ENCODE data around the gene RIPOR2. TPM values are rescaled to one million over a fixed set of nuclear protein-coding genes. Genes with fewer than 3 reads are reported as not detected.

Gene RIPOR2
- total RNA-seq, 1 experiment from 2014 or later = 5.0 TPM

DNA sequence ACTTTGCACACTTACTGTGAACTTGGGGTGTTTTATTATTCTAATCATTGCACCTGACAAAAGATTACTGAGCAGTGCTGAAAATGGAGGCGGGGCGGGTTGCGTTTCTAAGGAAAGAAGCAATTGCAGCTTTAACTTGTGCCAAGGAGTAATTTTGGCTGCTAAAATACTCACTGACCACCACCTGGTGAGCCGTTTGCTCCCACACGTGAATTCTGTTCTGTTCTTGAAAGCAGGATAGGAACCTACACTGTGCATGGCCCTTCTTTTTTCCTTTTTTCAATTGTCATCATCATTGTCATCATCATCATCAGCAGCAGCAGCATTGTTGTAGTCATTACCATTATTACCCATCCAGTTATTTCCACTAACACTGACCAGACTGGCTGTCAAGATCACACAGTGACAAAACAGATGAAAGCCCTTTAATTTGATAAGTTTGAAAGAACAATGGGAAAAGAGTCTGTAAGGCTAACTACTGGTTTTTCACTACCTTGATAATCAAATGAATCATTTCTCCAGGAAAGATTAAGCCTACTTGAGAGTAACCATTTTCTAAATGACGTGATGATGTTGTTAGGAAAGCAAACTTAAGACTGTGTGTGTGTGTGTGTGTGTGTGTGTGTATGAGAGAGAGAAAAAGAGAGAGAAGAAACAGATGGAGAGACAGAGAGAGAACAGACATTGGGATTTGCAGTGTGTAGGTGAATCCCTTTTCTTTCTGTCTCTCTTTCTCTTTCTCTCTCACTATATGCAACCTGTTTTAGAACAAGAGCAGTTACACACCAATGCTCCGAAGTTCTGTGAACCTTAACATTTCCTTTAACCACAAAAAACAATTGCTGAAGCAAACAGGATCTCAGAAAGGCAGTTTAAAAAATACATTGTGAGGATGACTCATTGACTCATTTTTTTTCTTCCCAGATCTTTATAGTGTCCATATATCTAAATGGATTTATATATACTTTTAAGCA lies 3.8 kb downstream of the RIPOR2 start:
- Histone ChIP-seq H3K4me2 (ENCODE audit: insufficient read depth, insufficient read length, low read length) (peak overlapping the region; percentile 26), H2BK12ac (ENCODE audit: insufficient read length, low read depth, low read length) (no peak overlapping the region), H2AFZ (ENCODE audit: low read length) (no peak overlapping the region), H2AK5ac (ENCODE audit: insufficient read length, low read length) (no peak overlapping the region), H4K20me1 (ENCODE audit: control insufficient read depth, insufficient read depth, insufficient read length) (no peaks in the 10 kb centered on the region), H2BK20ac (ENCODE audit: low read depth, low read length, poor library complexity, severe bottlenecking) (no peak overlapping the region), H4K8ac (replicated peaks; ENCODE audit: insufficient read length, low read depth, low read length) (no peak overlapping the region), H3K23ac (ENCODE audit: insufficient read length, low read depth, low read length) (no peak overlapping the region), H3K27ac (ENCODE audit: insufficient read length, low read depth, low read length) (no peak overlapping the region), H3K79me2 (ENCODE audit: insufficient read depth, low read length) (peaks cover 35% of the 10 kb centered on the region; the same call in 1 of the 2 replicates), H2BK5ac (ENCODE audit: insufficient read length, low read length) (no peak overlapping the region), H2BK15ac (ENCODE audit: low read depth, low read length) (no peak overlapping the region), H4K91ac (ENCODE audit: insufficient read length, low read depth, low read length) (no peak overlapping the region), H3K14ac (ENCODE audit: insufficient read depth, low read length) (no peak overlapping the region), H3K9ac (ENCODE audit: extremely low read depth, insufficient read length, low read length) (no peak overlapping the region), H3K23me2 (ENCODE audit: insufficient read length, low read depth, low read length, poor library complexity, severe bottlenecking) (peaks cover 3% of the 10 kb centered on the region), H3K18ac (ENCODE audit: insufficient read length, low read depth, low read length) (no peak overlapping the region), H3K56ac (ENCODE audit: insufficient read length, low read depth, low read length) (no peak overlapping the region), H3T11ph (ENCODE audit: low read length) (no peak overlapping the region), H4K5ac (ENCODE audit: insufficient read length, low read depth, low read length) (no peak overlapping the region), H3K79me1 (ENCODE audit: insufficient read depth, low read depth, low read length, poor library complexity, severe bottlenecking) (no peaks in the 10 kb centered on the region), H3K27me3 (ENCODE audit: insufficient read depth, low read length) (no peaks in the 10 kb centered on the region), H2BK120ac (ENCODE audit: low read depth, low read length, poor library complexity, severe bottlenecking) (no peak overlapping the region), H3K4me1 (ENCODE audit: insufficient read depth, low read length) (peaks cover 23% of the 10 kb centered on the region), H3K9me3 (ENCODE audit: control insufficient read depth, low read depth, low read length) (no peaks in the 10 kb centered on the region), H3K4ac (ENCODE audit: low read depth, low read length) (no peak overlapping the region)
- TF ChIP-seq, protein P1, sequence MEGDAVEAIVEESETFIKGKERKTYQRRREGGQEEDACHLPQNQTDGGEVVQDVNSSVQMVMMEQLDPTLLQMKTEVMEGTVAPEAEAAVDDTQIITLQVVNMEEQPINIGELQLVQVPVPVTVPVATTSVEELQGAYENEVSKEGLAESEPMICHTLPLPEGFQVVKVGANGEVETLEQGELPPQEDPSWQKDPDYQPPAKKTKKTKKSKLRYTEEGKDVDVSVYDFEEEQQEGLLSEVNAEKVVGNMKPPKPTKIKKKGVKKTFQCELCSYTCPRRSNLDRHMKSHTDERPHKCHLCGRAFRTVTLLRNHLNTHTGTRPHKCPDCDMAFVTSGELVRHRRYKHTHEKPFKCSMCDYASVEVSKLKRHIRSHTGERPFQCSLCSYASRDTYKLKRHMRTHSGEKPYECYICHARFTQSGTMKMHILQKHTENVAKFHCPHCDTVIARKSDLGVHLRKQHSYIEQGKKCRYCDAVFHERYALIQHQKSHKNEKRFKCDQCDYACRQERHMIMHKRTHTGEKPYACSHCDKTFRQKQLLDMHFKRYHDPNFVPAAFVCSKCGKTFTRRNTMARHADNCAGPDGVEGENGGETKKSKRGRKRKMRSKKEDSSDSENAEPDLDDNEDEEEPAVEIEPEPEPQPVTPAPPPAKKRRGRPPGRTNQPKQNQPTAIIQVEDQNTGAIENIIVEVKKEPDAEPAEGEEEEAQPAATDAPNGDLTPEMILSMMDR (conservative IDR thresholded peaks at IDR 0.05) = no peak
- DNase-seq = no peak
- Mint-ChIP-seq H3K4me1 (peaks cover 60 to 63% of the 10 kb centered on the region in 2 experiments), H3K4me3 (peak overlapping the region in 1 of 2 experiments; percentile 67; a peak in 3 of 5 replicates), H3K9me3 (peaks cover 5 to 6% of the 10 kb centered on the region in 2 experiments), H3K27me3 (ENCODE audit: low read depth) (no peaks in the 10 kb centered on the region), H3K36me3 (ENCODE audit: insufficient read depth in 1 of 3, low read depth in 3 of 3) (peaks cover 6 to 11% (median 6%) of the 10 kb centered on the region in 3 experiments), H3K27ac (peak overlapping the region; percentile 59 to 92 (median 75); a peak in 3 of 7 replicates)
- no CpG with 5 or more reads among the region's 7 CpGs for WGBS (ENCODE audit: extremely low coverage, insufficient read length, low lambda C conversion rate)

Measured in H9 (cell line).